IMR-90 (cell line): ENCODE measurements around the gene YAF2. TPM values are rescaled to one million over a fixed set of nuclear protein-coding genes. Genes with fewer than 3 reads are reported as not detected.
"Not testable (repeated sequence)": the region's sequence is repeated elsewhere in the genome, so short reads cannot be mapped to it uniquely, and the experiment has no call there.

Experiments
- ATAC-seq: fragments of 200-7000 bp; cut with Tn5 transposase; 2 replicates; pipeline ENCODE4 v1.9.1; 2020; ENCODE audit warnings: low read depth, mild to moderate bottlenecking, moderate library complexity
- BruUV-seq: library from RNA; stranded (reverse); fragments of 400-500 nt; replicated peaks from 2 replicates; lab custom pipeline; 2021; lab: Mats Ljungman, UMichigan
- CTCF ChIA-PET: fragments of 300-600 bp; formaldehyde crosslinking; extraction: SDS; loops from one replicate; lab custom pipeline; 2021; ENCODE audit warnings: antibody characterized with exemption; lab: Yijun Ruan, JAX
- POLR2A ChIA-PET: fragments of 300-600 bp; sonication (Branson Sonifier 250); formaldehyde crosslinking; loops from one replicate; lab custom pipeline; 2022; ENCODE audit warnings: antibody characterized with exemption; ENCODE audit not compliant: unreplicated experiment; lab: Charles Lee
- DNase-seq: peaks from one replicate; pipeline ENCODE4 v3.0.0; 2013
- H2AFZ ChIP-seq: replicated peaks from 2 replicates; pipeline ENCODE3; 2013; ENCODE audit warnings: low read length, mild to moderate bottlenecking; ENCODE audit not compliant: poor library complexity
- H2AK5ac ChIP-seq: 2 replicates; pipeline ENCODE4 v1.6.1; 2013; ENCODE audit warnings: low read depth, low read length, inconsistent platforms
- H2AK9ac ChIP-seq: replicated peaks from 2 replicates; pipeline ENCODE3; 2013; ENCODE audit warnings: mild to moderate bottlenecking, low read depth, low read length, moderate library complexity; ENCODE audit not compliant: poor library complexity
- H2BK120ac ChIP-seq: 2 replicates; pipeline ENCODE4 v1.6.1; 2013; ENCODE audit warnings: low read depth, low read length, inconsistent platforms
- H2BK15ac ChIP-seq: 3 replicates; pipeline ENCODE4 v1.6.1; 2013; ENCODE audit warnings: low read depth, low read length, inconsistent platforms
- H2BK20ac ChIP-seq: 2 replicates; pipeline ENCODE4 v1.6.1; 2013; ENCODE audit warnings: low read depth, mild to moderate bottlenecking, inconsistent platforms, low read length, moderate library complexity
- H2BK5ac ChIP-seq: 2 replicates; pipeline ENCODE4 v1.6.1; 2013; ENCODE audit warnings: mild to moderate bottlenecking, low read depth, low read length, inconsistent platforms; ENCODE audit not compliant: poor library complexity, severe bottlenecking
- H3K14ac ChIP-seq: replicated peaks from 2 replicates; pipeline ENCODE4 v1.6.1; 2013; ENCODE audit warnings: low read depth, low read length, inconsistent platforms
- H3K18ac ChIP-seq: 2 replicates; pipeline ENCODE4 v1.6.1; 2013; ENCODE audit warnings: low read depth, low read length, control low read depth
- H3K23ac ChIP-seq: 2 replicates; pipeline ENCODE4 v1.6.1; 2013; ENCODE audit warnings: low read depth, low read length, inconsistent platforms
- H3K27ac ChIP-seq: 2 replicates; pipeline ENCODE4 v1.5.1; 2013; ENCODE audit warnings: mild to moderate bottlenecking, control low read depth, low read length; ENCODE audit not compliant: insufficient read depth
- H3K27me3 ChIP-seq: 2 replicates; pipeline ENCODE4 v1.6.1; 2013; ENCODE audit warnings: low read length; ENCODE audit not compliant: control insufficient read depth, insufficient read depth
- H3K36me3 ChIP-seq: 2 replicates; pipeline ENCODE4 v1.6.1; 2013; ENCODE audit warnings: low read length, mixed read lengths; ENCODE audit not compliant: control insufficient read depth, insufficient read depth
- H3K4ac ChIP-seq: 2 replicates; pipeline ENCODE4 v1.6.1; 2013; ENCODE audit warnings: low read depth, low read length, inconsistent platforms
- H3K4me1 ChIP-seq: 2 replicates; pipeline ENCODE4 v1.6.1; 2013; ENCODE audit warnings: low read length, mixed read lengths; ENCODE audit not compliant: control insufficient read depth, insufficient read depth
- H3K4me2 ChIP-seq: 2 replicates; pipeline ENCODE4 v1.6.1; 2013; ENCODE audit warnings: low read depth, mild to moderate bottlenecking, control low read depth, low read length, moderate library complexity
- H3K4me3 ChIP-seq: 2 replicates; pipeline ENCODE4 v1.5.1; 2013; ENCODE audit warnings: low read depth, mild to moderate bottlenecking, control low read depth, low read length, moderate library complexity; ENCODE audit not compliant: insufficient read depth
- H3K56ac ChIP-seq: 2 replicates; pipeline ENCODE4 v1.6.1; 2013; ENCODE audit warnings: low read length, inconsistent platforms; ENCODE audit not compliant: insufficient read depth; ENCODE audit errors: extremely low read depth
- H3K79me1 ChIP-seq, 2 experiments: 2 replicates each; pipeline ENCODE4 v1.6.1; 2013; ENCODE audit warnings: low read length in 2 of 2, inconsistent platforms in 1 of 2, low read depth in 1 of 2
- H3K9ac ChIP-seq: 2 replicates; pipeline ENCODE4 v1.6.1; 2013; ENCODE audit warnings: low read depth, low read length, control low read depth
- H3K9me1 ChIP-seq: 2 replicates; pipeline ENCODE4 v1.6.1; 2013; ENCODE audit warnings: low read length, inconsistent platforms; ENCODE audit not compliant: insufficient read depth
- H3K9me3 ChIP-seq: 2 replicates; pipeline ENCODE4 v1.6.1; 2013; ENCODE audit warnings: low read length; ENCODE audit not compliant: control insufficient read depth, insufficient read depth
- H4K20me1 ChIP-seq: 2 replicates; pipeline ENCODE4 v1.6.1; 2013; ENCODE audit warnings: low read length, inconsistent platforms; ENCODE audit not compliant: insufficient read depth
- H4K5ac ChIP-seq: 2 replicates; pipeline ENCODE4 v1.6.1; 2013; ENCODE audit warnings: mild to moderate bottlenecking, low read depth, low read length, control low read depth
- H4K8ac ChIP-seq, 2 experiments: 2 replicates each; pipeline ENCODE4 v1.6.1; 2013; ENCODE audit warnings: low read depth in 2 of 2, low read length in 2 of 2, control low read depth in 1 of 2, inconsistent platforms in 1 of 2
- H4K91ac ChIP-seq: 2 replicates; pipeline ENCODE4 v1.6.1; 2013; ENCODE audit warnings: low read depth, low read length, inconsistent platforms; ENCODE audit not compliant: insufficient read depth
- ELK1 ChIP-seq: fragments of 150-350 bp; IDR thresholded peaks from 2 replicates; pipeline ENCODE4 v1.6.1; 2016; ENCODE audit warnings: low read depth, mild to moderate bottlenecking, low read length, moderate library complexity, borderline replicate concordance
- MAFK ChIP-seq: IDR thresholded peaks from 2 replicates; pipeline ENCODE4 v1.6.1; 2012; ENCODE audit warnings: low read depth, low read length, improper control_type of control experiment
- MAZ ChIP-seq: IDR thresholded peaks from 2 replicates; pipeline ENCODE4 v1.6.1; 2012; ENCODE audit warnings: low read depth, mild to moderate bottlenecking, low read length, improper control_type of control experiment, moderate library complexity, borderline replicate concordance
- POLR2A ChIP-seq: IDR thresholded peaks from 2 replicates; pipeline ENCODE4 v1.6.1; 2012; ENCODE audit warnings: mild to moderate bottlenecking, low read depth, low read length
- RCOR1 ChIP-seq: IDR thresholded peaks from 2 replicates; pipeline ENCODE4 v1.6.1; 2012; ENCODE audit warnings: mild to moderate bottlenecking, low read length, improper control_type of control experiment; ENCODE audit not compliant: insufficient replicate concordance
- SMC3 ChIP-seq: fragments of 150-350 bp; IDR thresholded peaks from 2 replicates; pipeline ENCODE4 v1.6.1; 2016; ENCODE audit warnings: low read depth, mild to moderate bottlenecking, antibody characterized with exemption, low read length, moderate library complexity
- WGBS, 2 experiments: methylation state at CpG; one replicate each; pipeline versions ENCODE4 v1.1.5 to v1.1.7; 2013; ENCODE audit warnings: missing lambda C conversion rate in 2 of 2; ENCODE audit not compliant: insufficient read length in 1 of 2; ENCODE audit errors: extremely low coverage in 2 of 2; 5-methylcytosine and 5-hydroxymethylcytosine counted together
- dilution Hi-C: fragments of 300-500 bp; cut with HindIII; formaldehyde crosslinking; loops from one replicate; pipeline ENCODE4 v1.14.3; 2018; ENCODE audit warnings: low sequenced_read_pairs; ENCODE audit not compliant: unreplicated experiment
- in situ Hi-C: fragments of 300-500 bp; cut with MboI; formaldehyde crosslinking; loops from 3 replicates; pipeline ENCODE4 v1.14.3; 2019; ENCODE audit warnings: low sequenced_read_pairs, inconsistent platforms, mixed read lengths
- intact Hi-C: fragments of 100-400 bp; cut with micrococcal nuclease; formaldehyde crosslinking; loops from 2 replicates; pipeline ENCODE4 v1.10.0; 2022
- polyA plus RNA-seq, 3 experiments: library from polyadenylated mRNA; depleted of rRNA; stranded (reverse); fragments of >200 nt; gene quantifications; 2 replicates each; pipeline ENCODE4 v1.2.3, GENCODE V29; 2012; ENCODE audit warnings: low replicate concordance in 1 of 3
- total RNA-seq: library from RNA; depleted of rRNA; stranded (reverse); fragments of >200 nt; gene quantifications from 2 replicates; pipeline ENCODE4 v1.2.3, GENCODE V29; 2012
- TF ChIP-seq, protein P1 (sequence below): fragments of 150-350 bp; IDR thresholded peaks from 2 replicates; pipeline ENCODE4 v1.6.1; 2017; ENCODE audit warnings: mild to moderate bottlenecking, antibody characterized with exemption, low read length, low read depth

The YAF2 gene
- total and polyA plus RNA-seq, 2 of the 4 experiments (the other 2 are of a cell fraction) = 7.9 to 14.2 TPM

GRCh38 chr12:42234970-42235369 lies 3.1 kb downstream of the YAF2 start:
- dilution Hi-C loops (no loop called here), in situ Hi-C loops (loop anchor here (10.0 kb wide), 1 partner anchor 90 kb away; the partner anchor contains the start of genes PPHLN1 and ZCRB1), intact Hi-C loops (loop anchor here (5.0 kb wide), 2 partner anchors 88 to 103 kb away; no protein-coding TSS in a partner anchor)
- Histone ChIP-seq H3K14ac (no peak overlapping the region), H3K56ac (no peak overlapping the region), H3K27ac (no peak overlapping the region), H3K9ac (no peak overlapping the region), H3K27me3 (no peaks in the 10 kb centered on the region), H4K5ac (no peak overlapping the region), H4K8ac (no peak overlapping the region), H2BK20ac (no peak overlapping the region), H4K91ac (no peak overlapping the region), H3K9me3 (no peaks in the 10 kb centered on the region), H2BK15ac (no peak overlapping the region), H2AFZ (no peak overlapping the region), H2AK9ac (no peak overlapping the region), H3K9me1 (no peaks in the 10 kb centered on the region; the same call in 1 of the 2 replicates), H3K23ac (peak overlapping the region; percentile 22; the same call in 1 of the 2 replicates), H3K4me2 (no peak overlapping the region), H3K79me1 (peaks cover 24 to 38% of the 10 kb centered on the region in 2 experiments), H3K4ac (no peak overlapping the region), H3K4me1 (no peaks in the 10 kb centered on the region), H4K20me1 (peaks cover 3% of the 10 kb centered on the region; the same call in 1 of the 2 replicates), H2BK5ac (no peak overlapping the region), H2AK5ac (no peak overlapping the region), H3K18ac (no peak overlapping the region), H3K36me3 (no peaks in the 10 kb centered on the region; the same call in none of the 2 replicates), H3K4me3 (no peak overlapping the region), H2BK120ac (no peak overlapping the region)
- no TSS peak for BruUV-seq
- no CpG with 5 or more reads among the region's 2 CpGs for WGBS, 2 experiments
- ChIA-PET CTCF (no interaction called here), POLR2A (no interaction called here)
- TF ChIP-seq MAFK (no peak), POLR2A (no peak), RCOR1 (no peak), SMC3 (no peak), ELK1 (no peak), MAZ (no peak)
- TF ChIP-seq, protein P1, sequence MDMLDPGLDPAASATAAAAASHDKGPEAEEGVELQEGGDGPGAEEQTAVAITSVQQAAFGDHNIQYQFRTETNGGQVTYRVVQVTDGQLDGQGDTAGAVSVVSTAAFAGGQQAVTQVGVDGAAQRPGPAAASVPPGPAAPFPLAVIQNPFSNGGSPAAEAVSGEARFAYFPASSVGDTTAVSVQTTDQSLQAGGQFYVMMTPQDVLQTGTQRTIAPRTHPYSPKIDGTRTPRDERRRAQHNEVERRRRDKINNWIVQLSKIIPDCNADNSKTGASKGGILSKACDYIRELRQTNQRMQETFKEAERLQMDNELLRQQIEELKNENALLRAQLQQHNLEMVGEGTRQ = no peak
- peak; percentile 19 for DNase-seq
- ATAC-seq = no peak

DNA sequence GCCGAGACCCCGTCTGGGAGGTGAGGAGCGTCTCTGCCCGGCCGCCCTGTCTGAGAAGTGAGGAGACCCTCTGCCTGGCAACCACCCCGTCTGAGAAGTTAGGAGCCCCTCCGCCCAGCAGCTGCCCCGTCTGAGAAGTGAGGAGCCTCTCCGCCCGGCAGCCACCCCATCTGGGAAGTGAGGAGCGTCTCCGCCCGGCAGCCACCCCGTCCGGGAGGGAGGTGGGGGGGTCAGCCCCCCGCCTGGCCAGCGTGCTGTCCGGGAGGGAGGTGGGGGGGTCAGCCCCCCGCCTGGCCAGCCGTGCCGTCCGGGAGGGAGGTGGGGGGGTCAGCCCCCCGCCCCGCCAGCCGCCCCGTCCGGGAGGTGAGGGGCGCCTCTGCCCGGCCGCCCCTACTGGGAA lies 10.5 kb downstream of the YAF2 start:
- dilution Hi-C loops, ATAC-seq, H2AK5ac ChIP-seq, H3K9me3 ChIP-seq, H3K9me1 ChIP-seq, H4K8ac ChIP-seq, POLR2A ChIA-PET, in situ Hi-C loops, H3K4ac ChIP-seq, H4K20me1 ChIP-seq, H3K14ac ChIP-seq, CTCF ChIA-PET, H3K9ac ChIP-seq, H2BK120ac ChIP-seq, H3K23ac ChIP-seq, H3K4me2 ChIP-seq, H2BK5ac ChIP-seq, H3K36me3 ChIP-seq, H2BK20ac ChIP-seq, H3K79me1 ChIP-seq, DNase-seq, H3K56ac ChIP-seq, H3K18ac ChIP-seq, H3K27ac ChIP-seq, intact Hi-C loops, H2BK15ac ChIP-seq, H3K4me1 ChIP-seq, H3K4me3 ChIP-seq, H2AFZ ChIP-seq, H4K91ac ChIP-seq, H4K5ac ChIP-seq, H2AK9ac ChIP-seq, H3K27me3 ChIP-seq, BruUV-seq: not testable (repeated sequence)
- no CpG with 5 or more reads among the region's 30 CpGs for WGBS, 2 experiments
